NCI-H748 treated with DMSO at 0.1 percent for 48 hours (cell line): ENCODE data around the gene INAVA.
"Not testable (repeated sequence)": the region's sequence is repeated elsewhere in the genome, so short reads cannot be mapped to it uniquely, and the experiment has no call there.

Experiments used
- DNase-seq: peaks from one replicate; lab custom pipeline; 2025; lab: John Stamatoyannopoulos, UW

Gene INAVA

DNA sequence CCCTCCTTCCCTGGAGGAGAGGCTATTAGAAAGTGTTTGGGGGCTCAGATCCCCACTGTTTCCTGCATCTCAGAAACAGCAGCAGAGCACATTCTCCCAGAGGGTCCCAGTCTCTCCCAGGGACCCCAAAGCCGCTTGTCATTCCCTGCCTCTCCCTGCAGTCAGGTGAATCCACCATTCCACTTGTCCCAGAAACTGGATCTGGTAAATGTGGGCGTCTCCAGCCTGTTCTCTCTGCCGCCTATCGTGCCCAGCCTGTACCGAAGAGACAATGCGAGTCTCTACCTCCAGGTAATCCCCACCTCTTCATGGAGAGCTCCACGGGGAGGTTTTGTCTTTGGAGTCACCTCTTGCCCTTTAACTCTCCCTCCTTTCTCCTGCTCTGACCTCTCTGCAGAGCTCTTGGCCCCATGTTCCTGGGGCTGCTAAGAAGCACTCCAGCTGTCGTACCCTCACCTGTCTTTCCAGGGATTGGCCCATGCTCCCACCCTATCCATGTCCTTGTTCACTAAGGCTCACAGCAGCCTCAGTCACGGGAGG lies 26.9 kb downstream of the INAVA start:
- DNase-seq = no peak

- no peak for DNase-seq
Observed at GRCh38 chr1:200922406-200922805, 27.7 kb downstream of the INAVA start.

GRCh38 chr1:200923601-200924000 lies 28.9 kb downstream of the INAVA start:
- DNase-seq = no peak

GRCh38 chr1:200925831-200926230 lies 31.1 kb downstream of the INAVA start:
- DNase-seq = no peak

DNA sequence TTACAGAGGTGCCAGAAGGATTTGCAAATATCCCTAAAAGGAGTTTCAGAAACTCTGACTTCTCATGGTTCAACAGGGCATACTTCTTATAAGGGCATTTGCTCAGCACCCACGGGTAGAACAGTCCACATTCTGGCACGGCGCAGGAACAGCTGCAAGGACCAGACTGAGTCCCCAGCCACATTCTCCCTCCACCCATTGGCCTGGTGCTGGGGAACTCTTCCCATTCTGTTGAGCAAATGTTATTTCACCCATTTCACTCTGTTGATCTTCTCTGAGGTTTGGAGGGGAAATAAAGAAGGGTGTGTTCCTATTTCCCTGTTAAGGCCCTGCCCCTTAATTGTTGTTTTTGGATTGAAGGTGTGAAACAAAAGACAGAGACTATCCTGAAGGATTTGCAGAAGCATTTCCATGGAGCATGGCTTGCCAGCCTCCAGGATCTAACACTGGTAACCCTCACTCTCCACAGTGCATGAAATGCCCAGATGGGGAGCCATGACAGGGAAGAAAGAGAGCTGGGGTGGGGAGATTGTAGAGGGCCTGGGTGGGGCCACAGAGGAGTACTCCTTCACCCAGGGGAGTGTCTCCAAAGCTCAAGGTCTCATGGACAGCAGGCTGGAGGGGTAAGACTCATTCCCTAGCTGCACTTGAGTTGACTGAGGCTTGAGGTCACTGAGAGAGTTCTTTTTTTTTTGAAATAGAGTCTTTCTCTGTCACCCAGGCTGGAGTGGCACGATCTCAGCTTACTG lies 35.0 kb downstream of the INAVA start:
- DNase-seq = no peak

DNA sequence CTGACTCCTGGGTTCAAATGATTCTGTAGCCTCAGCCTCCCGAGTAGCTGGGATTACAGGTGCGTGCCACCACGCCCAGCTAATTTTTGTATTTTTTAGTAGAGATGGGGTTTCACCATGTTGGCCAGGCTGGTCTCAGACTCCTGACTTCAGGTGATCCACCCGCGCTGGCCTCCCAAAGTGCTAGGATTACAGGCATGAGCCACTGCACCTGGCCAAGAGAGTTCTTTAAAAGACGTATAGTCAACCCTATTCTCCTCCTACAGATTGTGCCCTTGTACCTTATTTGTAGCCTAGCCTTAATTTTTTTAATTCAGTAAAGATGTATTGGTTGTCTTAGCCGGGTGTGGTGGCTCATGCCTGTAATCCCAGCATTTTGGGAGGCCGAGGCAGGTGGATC lies 35.6 kb downstream of the INAVA start:
- not testable (repeated sequence) for DNase-seq

- no peak for DNase-seq
Observed at GRCh38 chr1:200931776-200932175, 37.1 kb downstream of the INAVA start.

GRCh38 chr1:200934676-200935245 lies 40.1 kb downstream of the INAVA start:
- no peak for DNase-seq

- not testable (repeated sequence) for DNase-seq
Observed at GRCh38 chr1:200935286-200935962, 40.7 kb downstream of the INAVA start.

DNA sequence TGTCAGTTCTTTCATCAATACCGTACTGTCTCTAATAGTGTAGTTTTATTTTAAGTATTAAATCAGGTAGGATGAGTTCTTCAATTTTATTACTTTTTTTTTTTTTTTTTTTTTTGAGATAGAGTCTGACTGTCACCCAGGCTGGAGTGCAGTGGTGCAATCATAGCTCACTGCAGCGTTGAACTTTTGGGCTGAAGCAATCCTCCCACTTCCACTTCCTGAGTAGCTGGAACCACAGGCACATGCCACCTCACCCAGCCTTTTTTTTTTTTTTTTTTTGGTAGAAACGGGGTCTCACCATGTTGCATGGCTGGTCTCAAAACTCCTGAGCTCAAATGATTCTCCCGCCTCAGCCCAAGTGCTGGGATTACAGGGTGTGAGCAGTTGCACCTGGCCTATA lies 44.3 kb downstream of the INAVA start:
- DNase-seq = no peak

DNA sequence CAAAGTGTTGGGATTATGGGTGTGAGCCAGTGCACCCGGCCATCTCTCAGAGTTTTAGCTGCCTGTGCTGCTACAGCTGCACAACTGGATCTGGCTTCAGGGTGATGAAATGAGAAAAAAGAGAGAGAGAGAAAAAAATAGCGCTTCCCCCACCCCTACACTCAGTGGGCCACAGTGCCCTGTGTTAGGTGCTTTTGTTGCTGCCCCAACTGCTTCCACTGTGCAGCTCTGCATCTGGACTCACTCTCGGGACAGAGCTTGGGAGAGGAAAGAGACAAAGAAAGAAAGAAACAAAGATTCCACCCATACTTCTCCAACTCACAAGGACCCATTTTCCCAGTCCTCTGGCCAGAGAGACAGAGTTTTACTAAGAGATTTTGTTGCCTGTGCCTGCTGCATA lies 50.4 kb downstream of the INAVA start:
- no peak for DNase-seq

- DNase-seq = no peak
Observed at GRCh38 chr1:200947059-200947566, 52.4 kb downstream of the INAVA start.

DNA sequence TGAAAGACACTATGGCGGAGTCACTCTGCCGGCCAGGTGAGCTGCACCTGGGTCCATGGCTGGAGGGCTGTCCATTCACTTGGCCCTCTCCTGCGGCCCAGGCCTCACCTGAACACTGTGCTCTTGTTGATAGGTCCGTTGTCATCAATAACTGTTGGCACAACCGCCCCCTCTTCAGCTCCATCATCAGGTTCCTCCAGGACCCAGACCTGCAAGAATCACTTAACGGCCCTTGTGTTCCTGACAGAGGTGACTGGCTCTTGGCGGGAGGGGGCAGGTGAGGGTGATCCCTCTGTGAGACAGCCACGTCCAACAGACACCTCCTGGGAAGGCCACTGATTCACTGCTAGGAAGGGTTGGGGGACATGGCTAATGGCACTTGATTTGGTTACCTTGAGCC lies 54.9 kb downstream of the INAVA start:
- DNase-seq = no peak

DNA sequence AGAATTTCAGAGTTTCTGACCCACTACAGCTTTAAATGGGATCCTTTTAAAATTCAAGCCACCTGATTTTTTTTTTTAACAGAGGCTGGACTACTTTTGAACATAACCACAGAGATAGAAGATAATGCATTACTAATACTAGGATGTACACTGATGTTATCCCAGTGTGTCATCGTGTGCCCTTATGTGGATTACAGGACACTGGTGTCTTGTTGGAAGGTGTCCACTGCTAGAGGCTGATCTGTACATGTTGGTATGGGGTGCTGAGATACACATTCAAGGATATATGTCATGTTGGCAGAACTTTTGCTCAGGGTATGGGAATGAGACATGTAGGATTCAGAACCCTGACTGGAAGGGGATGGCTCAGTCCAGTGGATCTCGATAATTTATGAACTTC lies 56.3 kb downstream of the INAVA start:
- DNase-seq = no peak

- no peak for DNase-seq
Observed at GRCh38 chr1:200954434-200954833, 59.7 kb downstream of the INAVA start.

- DNase-seq = no peak
Observed at GRCh38 chr1:200958597-200958996, 63.9 kb downstream of the INAVA start.

GRCh38 chr1:200959411-200959921 lies 64.8 kb downstream of the INAVA start:
- no peak for DNase-seq

- DNase-seq = no peak
Observed at GRCh38 chr1:200960236-200960947, 65.7 kb downstream of the INAVA start.

DNA sequence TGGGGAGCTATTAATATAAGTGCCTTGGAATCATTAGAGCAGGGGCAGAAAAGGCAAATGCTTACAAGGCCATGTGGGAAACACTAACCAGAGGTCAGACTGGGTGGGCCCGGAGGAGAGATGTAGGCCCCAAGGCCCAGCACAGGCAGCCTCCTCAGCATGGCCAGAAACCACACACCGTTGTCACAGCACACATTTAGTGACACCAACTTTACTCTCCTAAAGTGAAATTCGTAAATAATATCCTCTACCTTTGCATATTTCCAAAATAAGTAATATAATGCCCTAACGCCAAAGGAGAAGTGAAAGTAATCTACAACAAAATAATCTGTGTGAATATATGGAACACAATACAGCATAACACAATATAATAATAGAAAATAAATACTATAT lies 66.2 kb downstream of the INAVA start:
- DNase-seq = no peak

DNA sequence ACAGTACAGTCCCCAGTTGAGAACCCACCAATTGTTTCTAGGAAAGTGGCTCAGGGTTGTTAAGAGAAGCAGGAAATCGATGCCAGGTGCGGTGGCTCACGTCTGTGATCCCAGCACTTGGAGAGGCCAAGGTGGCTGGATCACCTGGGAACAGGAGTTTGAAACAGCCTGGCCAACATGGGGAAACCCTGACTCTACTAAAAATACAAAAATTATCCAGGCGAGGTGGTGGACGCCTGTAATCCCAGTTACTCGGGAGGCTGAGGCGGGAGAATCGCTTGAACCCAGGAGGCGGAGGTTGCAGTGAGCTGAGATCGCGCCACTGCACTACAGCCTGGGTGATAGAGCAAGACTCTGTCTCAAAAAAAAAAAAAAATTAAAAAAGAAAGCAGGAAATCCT lies 67.5 kb downstream of the INAVA start:
- DNase-seq = not testable (repeated sequence)

DNA sequence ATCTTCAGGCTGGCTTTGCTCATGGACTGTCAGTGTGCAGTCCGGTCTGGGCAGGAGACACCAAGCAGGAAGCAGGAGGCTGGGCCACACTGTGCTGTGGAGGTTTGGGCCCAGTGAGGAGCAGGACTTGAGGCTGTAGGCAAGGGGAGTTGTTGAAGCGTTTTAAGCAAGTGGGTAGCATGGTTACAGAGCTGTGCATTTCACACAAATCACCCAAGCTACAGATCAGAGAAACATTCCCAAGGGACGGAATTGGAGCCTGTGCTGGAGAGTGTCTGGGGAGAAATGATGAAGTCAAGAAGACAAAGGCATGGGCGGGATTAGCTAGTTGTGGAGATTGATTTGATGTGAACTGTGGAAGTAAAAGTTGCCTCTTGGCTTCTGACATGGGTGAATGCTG lies 67.9 kb downstream of the INAVA start:
- DNase-seq = no peak

- DNase-seq = no peak
Observed at GRCh38 chr1:200963076-200963475, 68.4 kb downstream of the INAVA start.
